Skin of body (tissue), 2 donors: ENCODE measurements around the gene PYHIN1. TPM values are rescaled to one million over a fixed set of nuclear protein-coding genes. Genes with fewer than 3 reads are reported as not detected.

Experiments used
- DNase-seq: peaks from one replicate; lab custom pipeline; 2025; lab: John Stamatoyannopoulos, UW
- total RNA-seq: library from RNA; depleted of rRNA; stranded (reverse); fragments of >200 nt; gene quantifications from one replicate; pipeline ENCODE4 v1.2.3, GENCODE V29; 2014

PYHIN1 gene
- total RNA-seq = 0.20 TPM

- no peak for DNase-seq
Observed at GRCh38 chr1:158931055-158931737, at the start of gene PYHIN1. Gene PYHIN1 (plus strand): TSS chr1:158931552. CDS start chr1:158936911, 5,359 bp downstream.

- DNase-seq = no peak
Observed at GRCh38 chr1:158893654-158894053, 37.7 kb upstream of the PYHIN1 start.

- DNase-seq = no peak
Observed at GRCh38 chr1:158898722-158899121, 32.6 kb upstream of the PYHIN1 start.

GRCh38 chr1:158901623-158902022 lies 29.7 kb upstream of the PYHIN1 start:
- DNase-seq = no peak

GRCh38 chr1:158916085-158916484 lies 15.3 kb upstream of the PYHIN1 start:
- no peak for DNase-seq

GRCh38 chr1:158924677-158925076 lies 6.7 kb upstream of the PYHIN1 start:
- no peak for DNase-seq

- DNase-seq = no peak
Observed at GRCh38 chr1:158930504-158930903, 848 bp upstream of the PYHIN1 start.

GRCh38 chr1:158932171-158932570 lies 819 bp downstream of the PYHIN1 start:
- no peak for DNase-seq

- no peak for DNase-seq
Observed at GRCh38 chr1:158933621-158934020, 2.3 kb downstream of the PYHIN1 start.

- no peak for DNase-seq
Observed at GRCh38 chr1:158939180-158939579, 7.8 kb downstream of the PYHIN1 start.

GRCh38 chr1:158941317-158941716 lies 10.0 kb downstream of the PYHIN1 start:
- DNase-seq = no peak

- no peak for DNase-seq
Observed at GRCh38 chr1:158942490-158942889, 11.1 kb downstream of the PYHIN1 start.

- no peak for DNase-seq
Observed at GRCh38 chr1:158943059-158943458, 11.7 kb downstream of the PYHIN1 start.

- no peak for DNase-seq
Observed at GRCh38 chr1:158945061-158945460, 13.7 kb downstream of the PYHIN1 start.

GRCh38 chr1:158946785-158947184 lies 15.4 kb downstream of the PYHIN1 start:
- no peak for DNase-seq

- DNase-seq = no peak
Observed at GRCh38 chr1:158951956-158952355, 20.6 kb downstream of the PYHIN1 start.

- DNase-seq = no peak
Observed at GRCh38 chr1:158952416-158952815, 21.1 kb downstream of the PYHIN1 start.

- no peak for DNase-seq
Observed at GRCh38 chr1:158961178-158961577, 29.8 kb downstream of the PYHIN1 start.

- DNase-seq = no peak
Observed at GRCh38 chr1:158962983-158963382, 31.6 kb downstream of the PYHIN1 start.

GRCh38 chr1:158969166-158969565 lies 37.8 kb downstream of the PYHIN1 start:
- DNase-seq = no peak

- DNase-seq = no peak
Observed at GRCh38 chr1:158969855-158970254, 38.5 kb downstream of the PYHIN1 start.

- no peak for DNase-seq
Observed at GRCh38 chr1:158972841-158973240, 41.5 kb downstream of the PYHIN1 start.

GRCh38 chr1:158976219-158976618 lies 44.9 kb downstream of the PYHIN1 start:
- DNase-seq = no peak

GRCh38 chr1:158978730-158979129 lies 47.4 kb downstream of the PYHIN1 start:
- DNase-seq = no peak
